ENCODE results near the gene LDB1. TPM values are rescaled to one million over a fixed set of nuclear protein-coding genes. Genes with fewer than 3 reads are reported as not detected.

LDB1 gene
- total RNA-seq, 1 donor from 2014 or later: 46.4 TPM

- Histone ChIP-seq H3K9ac (no peak overlapping the region), H3K4me1 (peaks cover 14% of the 10 kb centered on the region), H3K27me3 (no peaks in the 10 kb centered on the region), H4K20me1 (ENCODE audit: low read depth) (peaks cover 55% of the 10 kb centered on the region), H3K4me3 (no peak overlapping the region), H3K27ac (no peak overlapping the region), H3K9me3 (ENCODE audit: low read depth) (no peaks in the 10 kb centered on the region), H3K4me2 (no peak overlapping the region), H2AFZ (replicated peaks) (no peak overlapping the region), H3K36me3 (no peaks in the 10 kb centered on the region), H3F3A (ENCODE audit: low read depth) (no peaks in the 10 kb centered on the region), H3K79me2 (ENCODE audit: low read depth) (peaks cover 64% of the 10 kb centered on the region)
- no peak overlapping the region for H3K4me3 Mint-ChIP-seq
- H3K4me1 Mint-ChIP-seq: peaks cover 14% of the 10 kb centered on the region
- peaks cover 49% of the 10 kb centered on the region for H3K36me3 Mint-ChIP-seq
- DNase-seq (ENCODE audit: low spot score): no peak
- H3K27me3 Mint-ChIP-seq (ENCODE audit: insufficient read depth, low read depth): peaks cover 15% of the 10 kb centered on the region
- no peaks in the 10 kb centered on the region for H3K9me3 Mint-ChIP-seq
- H3K27ac Mint-ChIP-seq: no peak overlapping the region
- TF ChIP-seq CTCF (IDR thresholded peaks at IDR 0.05) (no peak), EZH2phosphoT487 (IDR thresholded peaks at IDR 0.05) (no peak), EZH2 (IDR thresholded peaks at IDR 0.05) (no peak)
Observed at GRCh38 chr10:102139281-102140110, 19.3 kb upstream of the LDB1 start.

GRCh38 chr10:102135956-102136526 lies 15.9 kb upstream of the LDB1 start:
- H3K9me3 ChIP-seq (ENCODE audit: low read depth): no peaks in the 10 kb centered on the region
- no peaks in the 10 kb centered on the region for H3K36me3 ChIP-seq
- no peak overlapping the region for H2AFZ ChIP-seq (replicated peaks)
- H3K4me1 ChIP-seq: peaks cover 16% of the 10 kb centered on the region
- peaks cover 75% of the 10 kb centered on the region for H3K79me2 ChIP-seq (ENCODE audit: low read depth)
- peak overlapping the region; percentile 2 for H3K4me2 ChIP-seq
- DNase-seq (ENCODE audit: low spot score): no peak
- H3K4me3 ChIP-seq: no peak overlapping the region
- H4K20me1 ChIP-seq (ENCODE audit: low read depth): peaks cover 66% of the 10 kb centered on the region
- H3K27ac ChIP-seq: no peak overlapping the region
- Mint-ChIP-seq H3K4me3 (peak overlapping the region; percentile 1), H3K27me3 (ENCODE audit: insufficient read depth, low read depth) (peaks cover 10% of the 10 kb centered on the region), H3K27ac (peak overlapping the region; percentile 47), H3K9me3 (no peaks in the 10 kb centered on the region), H3K4me1 (peaks cover 23% of the 10 kb centered on the region), H3K36me3 (peaks cover 27% of the 10 kb centered on the region)
- H3K27me3 ChIP-seq: no peaks in the 10 kb centered on the region
- TF ChIP-seq EZH2phosphoT487 (IDR thresholded peaks at IDR 0.05): no peak
- TF ChIP-seq EZH2 (IDR thresholded peaks at IDR 0.05): no peak
- TF ChIP-seq CTCF (IDR thresholded peaks at IDR 0.05): no peak
- H3F3A ChIP-seq (ENCODE audit: low read depth): peaks cover 4% of the 10 kb centered on the region
- H3K9ac ChIP-seq: no peak overlapping the region

- Histone ChIP-seq H3K9me3 (ENCODE audit: low read depth) (no peaks in the 10 kb centered on the region), H3K27ac (no peak overlapping the region), H3F3A (ENCODE audit: low read depth) (peaks cover 4% of the 10 kb centered on the region), H3K9ac (peak overlapping the region; percentile 71), H4K20me1 (ENCODE audit: low read depth) (peaks cover 55% of the 10 kb centered on the region), H3K36me3 (no peaks in the 10 kb centered on the region), H3K79me2 (ENCODE audit: low read depth) (peaks cover 66% of the 10 kb centered on the region), H3K4me3 (peak overlapping the region; percentile 91), H2AFZ (replicated peaks) (no peak overlapping the region), H3K4me2 (peak overlapping the region; percentile 96), H3K27me3 (no peaks in the 10 kb centered on the region), H3K4me1 (peaks cover 16% of the 10 kb centered on the region)
- Mint-ChIP-seq H3K36me3 (peaks cover 15% of the 10 kb centered on the region), H3K9me3 (no peaks in the 10 kb centered on the region), H3K4me3 (peak overlapping the region; percentile 99), H3K4me1 (peaks cover 23% of the 10 kb centered on the region), H3K27me3 (ENCODE audit: insufficient read depth, low read depth) (peaks cover 10% of the 10 kb centered on the region), H3K27ac (peak overlapping the region; percentile 70)
- DNase-seq (ENCODE audit: low spot score): no peak
- no peak for TF ChIP-seq CTCF (IDR thresholded peaks at IDR 0.05)
- TF ChIP-seq EZH2 (IDR thresholded peaks at IDR 0.05): no peak
- no peak for TF ChIP-seq EZH2phosphoT487 (IDR thresholded peaks at IDR 0.05)
Observed at GRCh38 chr10:102134416-102134815, 14.2 kb upstream of the LDB1 start.
